Memory B cell (primary cell): ENCODE results near the gene MLXIP.

ENCODE experiments used
- ATAC-seq: fragments of 150-1000 bp; cut with Tn5 transposase; 2 replicates; pipeline ENCODE4 v1.10.0; 2021; ENCODE audit warnings: low read depth, mild to moderate bottlenecking, moderate library complexity
- DNase-seq, 2 donors: peaks; one replicate each; pipeline ENCODE4 v3.0.0; 2022; ENCODE audit warnings: low spot score in 2 of 2
- H3K27ac Mint-ChIP-seq: one replicate; pipeline ENCODE4 v1.8.0; 2022; ENCODE audit warnings: mild to moderate bottlenecking, moderate library complexity, mixed read lengths
- H3K27me3 Mint-ChIP-seq: one replicate; pipeline ENCODE4 v1.8.0; 2022; ENCODE audit warnings: mixed read lengths
- H3K36me3 Mint-ChIP-seq: one replicate; pipeline ENCODE4 v1.8.0; 2022; ENCODE audit warnings: mild to moderate bottlenecking, mixed read lengths
- H3K4me1 Mint-ChIP-seq: one replicate; pipeline ENCODE4 v1.8.0; 2022; ENCODE audit warnings: mixed read lengths
- H3K4me3 Mint-ChIP-seq: one replicate; pipeline ENCODE4 v1.8.0; 2022; ENCODE audit warnings: mild to moderate bottlenecking, moderate library complexity, mixed read lengths
- H3K9me3 Mint-ChIP-seq: one replicate; pipeline ENCODE4 v1.8.0; 2022; ENCODE audit warnings: mixed read lengths

The MLXIP gene

GRCh38 chr12:122187466-122187865 lies 108.9 kb downstream of the MLXIP start:
- no peak overlapping the region for H3K4me3 Mint-ChIP-seq
- no peaks in the 10 kb centered on the region for H3K36me3 Mint-ChIP-seq
- no peaks in the 10 kb centered on the region for H3K9me3 Mint-ChIP-seq
- no peak for ATAC-seq
- DNase-seq, result no peak
- H3K27me3 Mint-ChIP-seq, result peaks cover 6% of the 10 kb centered on the region
- no peak overlapping the region for H3K27ac Mint-ChIP-seq
- H3K4me1 Mint-ChIP-seq, result peaks cover 12% of the 10 kb centered on the region

GRCh38 chr12:122189626-122190475 lies 111.3 kb downstream of the MLXIP start:
- Mint-ChIP-seq H3K4me1 (peaks cover under 1% of the 10 kb centered on the region), H3K27ac (no peak overlapping the region)
- DNase-seq, result no peak

GRCh38 chr12:122190842-122191668 lies 112.5 kb downstream of the MLXIP start:
- no peaks in the 10 kb centered on the region for H3K4me1 Mint-ChIP-seq
- ATAC-seq (peak; percentile 93), DNase-seq (peak; percentile 63 to 65)
- H3K36me3 Mint-ChIP-seq, result peaks cover 3% of the 10 kb centered on the region
- peaks cover 6% of the 10 kb centered on the region for H3K27me3 Mint-ChIP-seq
- H3K27ac Mint-ChIP-seq, result no peak overlapping the region
- H3K9me3 Mint-ChIP-seq, result peaks cover 6% of the 10 kb centered on the region
- H3K4me3 Mint-ChIP-seq, result no peak overlapping the region

More at GRCh38 chr12:122189626-122190475, 111.3 kb downstream of the MLXIP start:
- peaks cover 6% of the 10 kb centered on the region for H3K27me3 Mint-ChIP-seq
- H3K4me3 Mint-ChIP-seq, result no peak overlapping the region
- H3K36me3 Mint-ChIP-seq, result no peaks in the 10 kb centered on the region
- ATAC-seq, result no peak
- H3K9me3 Mint-ChIP-seq, result peaks cover under 1% of the 10 kb centered on the region

GRCh38 chr12:122192441-122192840 lies 113.9 kb downstream of the MLXIP start:
- H3K27ac Mint-ChIP-seq, result no peak overlapping the region
- ATAC-seq (no peak), DNase-seq (no peak)
- H3K36me3 Mint-ChIP-seq, result peaks cover 3% of the 10 kb centered on the region
- H3K27me3 Mint-ChIP-seq, result peaks cover 10% of the 10 kb centered on the region
- H3K4me1 Mint-ChIP-seq, result no peaks in the 10 kb centered on the region
- peaks cover 6% of the 10 kb centered on the region for H3K9me3 Mint-ChIP-seq
- H3K4me3 Mint-ChIP-seq, result no peak overlapping the region

- Mint-ChIP-seq H3K4me1 (no peaks in the 10 kb centered on the region), H3K36me3 (peaks cover 3% of the 10 kb centered on the region), H3K27me3 (peaks cover 15% of the 10 kb centered on the region), H3K4me3 (no peak overlapping the region), H3K9me3 (peaks cover 6% of the 10 kb centered on the region), H3K27ac (no peak overlapping the region)
- ATAC-seq, result no peak
- DNase-seq, result no peak
Measured at GRCh38 chr12:122194804-122195203, 116.2 kb downstream of the MLXIP start.

GRCh38 chr12:122195405-122195804 lies 116.8 kb downstream of the MLXIP start:
- Mint-ChIP-seq H3K4me1 (no peaks in the 10 kb centered on the region), H3K27ac (no peak overlapping the region), H3K4me3 (no peak overlapping the region), H3K27me3 (peaks cover 19% of the 10 kb centered on the region), H3K36me3 (peaks cover 3% of the 10 kb centered on the region), H3K9me3 (peaks cover 6% of the 10 kb centered on the region)
- ATAC-seq (no peak), DNase-seq (no peak)
